GM21390 (cell line): ENCODE measurements around the gene NCKAP5.

ENCODE experiments used
- ATAC-seq: cut with Tn5 transposase; IDR thresholded peaks from one replicate; pipeline ENCODE4 v1.9.1; 2021; ENCODE audit not compliant: unreplicated experiment

Gene NCKAP5

DNA sequence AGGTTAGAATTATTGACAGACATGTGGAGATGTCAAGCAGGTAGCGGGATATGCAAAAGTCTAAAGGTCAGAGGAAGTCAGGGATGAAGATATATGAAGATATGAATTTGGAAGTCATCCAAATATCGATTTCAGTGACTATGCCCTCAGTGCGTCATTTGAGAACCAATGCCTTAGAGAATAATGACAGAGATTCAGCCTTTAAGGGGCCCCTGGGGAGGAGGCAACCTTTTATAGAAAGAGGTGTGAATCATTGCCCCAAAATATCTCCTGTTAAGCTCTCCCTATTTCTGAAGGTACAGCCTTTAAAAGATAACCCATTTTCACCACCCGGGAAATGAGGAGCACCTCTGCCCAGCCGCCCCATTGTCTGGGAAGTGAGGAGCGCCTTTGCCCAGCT, 223.4 kb downstream of the NCKAP5 start:
- ATAC-seq = no peak

GRCh38 chr2:133343018-133343352, 225.3 kb downstream of the NCKAP5 start:
- no peak for ATAC-seq

- ATAC-seq = no peak
These were observed 225.8 kb downstream of the NCKAP5 start for GRCh38 chr2:133342286-133343017.

DNA sequence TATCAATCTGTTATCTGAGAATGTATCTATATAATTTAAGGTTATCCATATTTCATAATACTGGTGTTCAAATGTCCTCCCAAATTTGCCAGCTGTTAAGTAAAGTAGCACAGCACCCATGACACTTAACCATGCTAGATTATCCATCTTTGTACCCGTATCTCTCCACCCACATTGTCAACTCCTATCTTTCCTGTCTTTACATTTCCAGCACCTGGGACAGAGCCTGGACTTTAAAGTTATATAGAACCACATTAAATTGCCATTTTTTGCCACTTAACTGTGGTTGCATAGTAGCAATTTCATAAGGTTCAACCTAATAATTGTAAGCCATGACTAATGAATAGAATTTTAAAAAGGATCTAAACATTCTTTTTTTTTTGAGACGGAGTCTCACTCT, 226.7 kb downstream of the NCKAP5 start:
- ATAC-seq = no peak

DNA sequence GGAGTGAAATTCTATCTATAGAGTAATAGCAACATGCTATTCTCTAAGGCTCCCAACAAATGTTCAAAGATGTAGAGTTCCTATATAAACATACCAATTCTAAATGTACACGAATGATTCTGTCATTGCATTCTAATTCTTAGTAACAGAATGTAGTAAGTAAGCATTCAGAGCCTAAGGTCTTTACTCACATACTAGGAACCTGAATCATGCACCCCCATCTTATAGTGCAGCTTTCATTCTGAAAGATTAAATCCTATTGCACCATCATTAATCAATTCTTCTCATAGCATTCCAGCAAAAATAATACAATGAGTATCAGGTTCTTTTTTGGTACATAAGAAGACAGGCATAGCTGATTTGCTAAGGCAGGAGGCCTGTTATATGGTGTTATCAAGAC, 230.0 kb downstream of the NCKAP5 start:
- no peak for ATAC-seq

DNA sequence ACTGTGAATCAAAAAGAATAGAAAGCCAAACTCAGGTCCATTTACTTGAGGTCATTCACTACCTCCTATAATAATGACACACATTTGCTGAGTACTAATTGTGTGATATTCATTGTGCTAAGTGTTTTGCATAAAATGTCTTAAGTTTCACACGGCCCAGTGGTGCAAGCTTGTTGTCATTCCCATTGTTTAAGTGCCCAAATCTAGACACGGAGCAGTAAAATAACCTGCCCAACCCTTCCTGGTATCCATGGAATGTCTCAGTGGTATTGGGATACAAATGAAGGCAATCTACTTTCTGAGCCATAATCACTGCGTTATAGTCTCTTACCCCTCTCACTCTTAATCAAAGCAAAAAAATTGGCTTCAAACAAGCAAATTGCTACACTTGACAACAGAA, 233.3 kb downstream of the NCKAP5 start:
- no peak for ATAC-seq

DNA sequence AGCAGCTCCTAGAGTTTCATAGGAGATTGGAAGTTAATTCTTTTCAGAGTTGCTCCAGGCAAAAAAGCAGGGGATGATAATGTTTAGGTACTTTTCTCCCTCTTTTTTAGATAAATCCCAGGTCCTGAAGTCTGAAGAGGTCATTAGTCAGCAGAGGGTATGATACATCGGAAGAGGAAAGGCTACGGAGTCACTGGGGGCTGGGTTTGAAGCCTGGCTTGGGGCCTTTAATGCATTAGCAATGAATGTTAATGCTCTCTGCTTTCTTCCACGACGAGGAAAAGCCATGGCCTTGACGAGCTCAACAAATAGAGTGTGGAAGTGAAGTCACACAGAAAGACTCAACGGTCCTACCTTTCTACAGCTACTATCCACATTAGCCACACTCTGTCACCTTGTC, 235.1 kb downstream of the NCKAP5 start:
- no peak for ATAC-seq

DNA sequence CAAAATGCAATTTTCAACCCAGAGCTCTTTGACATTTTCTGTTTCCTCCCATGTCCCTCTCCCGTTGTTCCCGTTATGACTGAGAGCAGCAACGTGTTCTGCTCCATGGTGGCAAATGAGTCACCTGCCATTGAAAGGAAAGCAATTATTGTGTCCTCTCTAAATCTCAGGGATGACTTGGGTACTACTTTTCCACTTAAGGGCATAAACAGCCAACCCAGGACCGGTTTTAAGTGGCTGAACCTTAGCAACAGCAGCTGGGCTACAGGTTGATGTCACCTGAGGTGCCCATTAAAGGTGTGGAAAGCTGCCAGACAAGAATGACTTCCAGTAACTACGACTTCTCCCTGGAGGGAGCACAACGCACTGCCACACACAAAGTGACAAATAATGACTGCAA, 236.8 kb downstream of the NCKAP5 start:
- no peak for ATAC-seq

DNA sequence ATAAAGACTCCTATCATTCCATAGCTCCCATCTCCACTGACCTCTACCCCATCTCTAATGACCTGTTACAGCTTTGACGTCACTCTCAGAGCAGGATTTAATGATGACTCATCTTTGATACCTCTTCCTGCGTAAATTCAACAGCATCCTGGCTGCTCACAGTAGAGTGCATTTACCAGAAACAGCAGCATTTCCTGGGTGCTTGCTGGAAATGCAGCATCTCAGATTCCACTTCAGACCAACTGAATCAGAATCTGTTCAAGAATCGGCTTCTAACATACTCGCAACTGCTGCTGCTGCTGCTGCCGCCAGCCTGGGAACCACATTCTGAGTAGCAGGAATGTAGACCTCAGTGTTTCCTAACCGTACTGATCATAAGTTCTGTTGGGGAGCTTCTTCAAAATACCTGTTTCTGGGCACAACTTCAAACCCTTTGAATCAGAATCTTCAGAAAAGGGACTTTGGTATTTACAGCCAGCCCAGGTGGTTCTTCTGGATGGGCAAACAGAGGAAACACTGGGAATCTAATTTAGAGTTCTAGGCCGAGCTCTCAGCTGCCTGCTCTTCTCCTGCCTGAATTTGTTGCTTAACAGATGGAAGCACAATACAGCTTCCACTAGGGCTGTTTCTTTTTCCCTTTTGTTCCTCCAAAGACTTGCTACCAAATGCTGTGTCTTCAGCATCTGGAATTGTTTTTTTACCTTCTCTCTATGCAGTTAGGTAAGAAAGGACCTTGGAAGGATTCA, 241.4 kb downstream of the NCKAP5 start:
- no peak for ATAC-seq

DNA sequence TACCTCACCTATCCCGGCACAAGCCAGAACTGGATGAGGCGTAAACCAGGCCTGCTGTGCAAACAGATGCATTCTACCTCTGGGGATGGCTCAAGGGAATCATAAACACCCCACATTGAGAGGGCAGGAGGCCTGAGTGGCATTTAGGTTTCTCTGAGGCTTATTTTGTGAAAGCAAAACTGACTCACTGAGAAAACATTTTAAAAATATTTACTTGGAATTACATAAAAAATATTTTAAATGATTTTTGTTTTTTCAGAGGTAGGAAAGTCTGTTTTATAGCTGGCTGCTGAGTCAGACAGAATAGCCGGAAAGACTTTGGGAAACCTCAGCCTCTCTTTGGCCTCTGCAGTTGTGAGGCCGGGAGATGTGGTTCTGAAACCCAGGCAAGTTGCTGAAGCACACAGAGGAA, 244.1 kb downstream of the NCKAP5 start:
- ATAC-seq = no peak

DNA sequence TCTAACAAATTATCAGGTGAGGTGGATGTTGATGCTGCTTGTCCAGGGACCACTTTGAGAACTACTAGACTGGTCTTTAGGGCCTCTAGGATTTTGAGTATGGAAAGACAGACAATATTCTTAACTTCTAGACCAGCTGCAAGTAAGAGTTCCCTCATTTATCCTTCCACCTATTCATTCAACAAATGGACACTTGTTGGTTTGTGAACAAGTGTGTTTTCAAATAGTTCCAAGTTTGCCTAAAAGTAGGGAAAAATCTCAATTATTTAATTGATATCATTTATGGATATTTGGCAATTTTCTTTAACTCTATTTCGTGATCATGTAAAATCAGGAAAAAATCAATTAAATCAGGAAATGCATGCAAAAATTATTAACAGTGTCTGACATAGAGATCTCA, 245.4 kb downstream of the NCKAP5 start:
- ATAC-seq = no peak

GRCh38 chr2:133317178-133317577, 251.1 kb downstream of the NCKAP5 start:
- ATAC-seq = no peak

DNA sequence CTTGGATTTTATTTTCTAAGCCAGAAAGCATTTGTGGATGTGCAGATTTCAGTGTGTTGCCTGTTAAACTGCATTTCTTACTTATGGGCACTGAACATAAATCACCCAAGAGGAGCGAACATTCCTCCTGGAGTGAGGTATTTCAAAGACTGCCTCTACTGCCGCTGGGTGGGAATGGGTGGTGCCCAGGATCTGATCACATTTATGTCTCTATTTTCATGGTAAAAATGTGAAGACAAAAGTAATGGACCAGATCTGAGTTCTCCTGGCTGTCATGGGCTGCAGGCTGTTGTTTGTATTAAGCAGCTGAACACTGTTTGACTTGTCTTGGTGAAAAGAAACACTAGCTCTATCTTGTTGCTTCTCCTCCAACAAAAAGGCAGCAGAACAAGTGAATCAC, 251.7 kb downstream of the NCKAP5 start:
- no peak for ATAC-seq

DNA sequence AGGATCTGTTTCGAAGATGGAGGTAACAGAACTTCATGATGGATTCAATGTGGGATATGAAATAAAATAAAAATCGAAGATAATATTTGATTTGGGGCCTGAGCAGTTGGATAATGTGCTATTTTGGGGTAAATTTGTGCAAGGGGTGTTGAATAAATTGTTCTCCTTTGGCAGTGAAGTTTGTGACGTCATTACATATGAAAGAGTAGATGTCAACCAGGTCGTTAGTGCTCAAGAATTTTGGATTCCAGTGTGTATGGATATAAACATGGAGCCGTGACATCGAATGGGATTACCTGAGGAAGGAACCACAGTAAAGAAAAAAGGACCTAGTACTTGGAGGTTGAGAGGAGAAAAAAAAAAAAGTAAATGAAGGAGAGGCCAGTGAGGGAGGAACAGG, 253.0 kb downstream of the NCKAP5 start:
- ATAC-seq = no peak

DNA sequence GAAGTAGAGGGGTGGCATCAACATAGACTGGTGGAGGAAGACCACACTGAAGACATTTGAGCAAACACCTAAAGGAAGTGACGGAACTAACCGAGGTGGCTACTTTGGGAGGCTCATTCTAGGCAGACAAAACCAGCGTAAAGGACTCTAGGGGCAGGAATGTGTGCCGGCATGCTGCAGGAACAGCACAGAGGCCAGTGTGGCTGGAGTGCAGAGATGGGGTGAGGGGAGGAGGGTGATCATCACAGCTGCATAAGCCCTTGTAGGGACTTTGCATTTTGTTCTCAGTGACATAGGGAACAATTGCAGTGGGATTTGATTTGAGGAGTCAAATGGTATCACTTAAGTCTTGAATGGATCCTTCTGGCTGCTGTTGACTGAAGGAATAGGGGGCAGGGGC, 253.5 kb downstream of the NCKAP5 start:
- ATAC-seq = no peak

DNA sequence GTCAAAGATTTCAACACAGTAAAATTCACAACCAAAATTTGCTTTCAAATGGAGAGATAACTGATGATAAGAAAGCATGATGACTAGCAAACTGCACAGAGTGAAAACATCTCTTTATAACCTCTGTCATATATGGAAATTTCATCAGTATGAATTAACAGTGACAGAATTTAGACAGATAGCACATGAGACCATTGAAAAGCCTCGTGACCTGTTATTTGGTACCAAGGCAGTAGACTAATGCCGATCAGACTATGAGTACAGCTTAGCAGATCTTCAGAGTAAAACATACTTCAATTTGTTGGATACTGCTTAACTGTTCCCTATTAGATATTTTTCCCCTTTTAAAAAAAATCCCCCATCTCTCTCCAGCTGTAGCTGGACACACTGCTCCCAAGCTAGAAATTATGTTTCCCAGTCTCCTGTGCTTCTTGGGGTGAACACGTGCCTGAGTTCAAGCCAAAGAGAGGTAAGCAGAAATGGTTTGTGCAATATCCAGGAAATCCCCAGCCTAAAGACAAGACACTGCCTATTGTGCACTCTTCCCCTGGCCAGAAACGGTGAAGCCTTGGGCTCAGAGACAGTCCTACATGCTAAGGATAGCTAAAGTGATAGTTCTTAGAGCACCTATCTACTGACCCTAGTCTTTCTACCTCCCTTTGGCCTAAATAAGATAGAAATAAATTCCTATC, 256.1 kb downstream of the NCKAP5 start:
- ATAC-seq = no peak

DNA sequence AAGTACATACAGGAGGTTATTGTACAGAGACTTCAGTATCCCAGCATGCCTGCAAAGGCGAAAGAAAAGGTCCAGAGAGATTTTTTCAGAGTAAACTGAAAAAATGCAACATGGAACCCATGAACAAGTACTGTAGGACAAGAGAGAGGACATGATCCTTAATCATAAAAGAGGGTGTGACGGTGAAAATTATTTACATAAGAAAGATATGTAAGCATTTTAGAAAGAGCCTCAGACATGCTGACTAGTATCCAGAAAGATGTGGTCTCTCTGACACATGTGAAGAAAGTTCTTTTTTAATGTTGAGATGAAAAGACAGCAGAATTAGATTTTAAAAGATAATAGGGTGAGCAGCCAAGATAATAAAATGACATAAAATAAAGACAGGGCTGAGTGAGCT, 262.0 kb downstream of the NCKAP5 start:
- no peak for ATAC-seq

GRCh38 chr2:133304344-133304743, 263.9 kb downstream of the NCKAP5 start:
- ATAC-seq = no peak

DNA sequence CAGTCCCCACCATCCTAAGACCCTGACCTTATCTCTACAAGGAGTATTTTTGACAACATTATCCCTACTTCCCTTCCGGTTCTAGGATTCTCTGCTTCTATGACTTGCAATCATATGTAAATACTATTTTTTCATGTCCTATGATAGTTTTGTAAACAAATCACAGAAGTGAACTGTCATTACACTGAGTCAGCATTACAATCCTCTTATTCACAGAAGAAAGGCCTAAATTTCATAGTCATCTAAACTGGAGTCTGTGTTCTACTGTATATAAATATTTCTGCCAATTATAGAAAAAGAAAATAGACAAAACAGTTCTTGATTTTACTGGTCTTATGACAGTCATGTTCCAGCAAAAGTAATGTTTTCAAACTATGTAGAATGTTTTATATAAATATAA, 265.1 kb downstream of the NCKAP5 start:
- no peak for ATAC-seq

DNA sequence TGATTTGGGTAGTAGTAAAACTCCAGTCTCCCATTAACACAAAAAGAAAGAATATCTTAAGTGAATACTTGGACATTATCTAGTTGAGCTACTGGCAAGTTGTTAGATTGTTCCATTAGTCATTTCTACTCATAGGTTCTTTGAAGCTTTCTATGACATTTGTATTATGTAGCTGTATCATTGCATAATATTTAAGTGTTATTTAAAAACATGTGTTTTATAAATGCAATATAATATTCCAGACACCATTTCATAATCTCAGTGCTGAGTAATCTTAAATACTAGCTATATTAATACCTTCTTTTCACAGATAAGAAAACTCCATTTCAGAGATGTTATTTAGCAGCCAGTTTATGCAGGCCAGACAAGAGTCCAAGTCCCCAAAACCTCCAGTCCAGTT, 271.9 kb downstream of the NCKAP5 start:
- ATAC-seq = no peak

DNA sequence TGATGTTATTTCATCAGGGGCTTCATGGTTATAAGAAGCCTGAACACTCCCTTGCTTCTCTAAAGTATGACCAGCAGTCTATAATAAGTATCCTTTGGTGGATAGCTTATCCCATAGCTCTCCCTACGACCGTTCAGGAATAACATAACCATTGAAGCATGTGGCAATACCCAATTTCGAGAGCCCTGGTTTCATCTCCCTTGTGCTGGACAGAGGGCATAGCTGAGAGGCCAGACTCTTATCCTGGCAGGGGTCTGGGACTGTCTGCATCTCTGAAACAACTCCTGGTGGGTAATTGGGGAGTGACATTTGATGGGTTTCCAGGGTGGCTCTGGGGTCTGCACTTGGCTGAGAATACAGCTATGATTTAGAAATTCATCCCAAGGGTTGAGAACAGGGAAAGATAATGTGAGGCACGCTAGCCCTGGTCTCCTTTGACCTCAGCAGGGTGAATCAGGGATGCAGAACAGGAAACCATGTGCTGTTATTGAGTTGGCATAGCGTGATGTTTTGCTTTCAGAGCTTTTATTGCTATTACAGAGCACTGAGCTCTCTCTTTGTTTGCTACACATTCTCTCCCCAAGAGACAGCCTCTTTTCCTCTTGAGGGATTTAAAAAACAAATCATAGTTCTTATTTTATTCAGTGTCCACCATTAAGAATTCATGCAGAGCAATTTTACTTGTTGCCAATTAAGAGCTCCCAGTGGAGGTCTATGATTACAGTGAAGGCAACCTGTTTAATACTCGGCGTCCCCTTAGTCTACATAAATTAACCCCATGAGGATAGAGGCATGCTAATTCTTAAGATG, 274.5 kb downstream of the NCKAP5 start:
- no peak for ATAC-seq
